Nephron progenitor cell (in vitro differentiated cells): ENCODE measurements around the gene SIGMAR1.

Experiments
- DNase-seq: peaks from one replicate; pipeline ENCODE4 v3.0.0; 2021
- H3K27ac Mint-ChIP-seq: 2 replicates; pipeline ENCODE4 v1.8.0; 2021; ENCODE audit warnings: mild to moderate bottlenecking, moderate library complexity, mixed read lengths
- H3K27me3 Mint-ChIP-seq: 2 replicates; pipeline ENCODE4 v1.8.0; 2021; ENCODE audit warnings: mild to moderate bottlenecking, low read depth, mixed read lengths; ENCODE audit not compliant: poor library complexity
- H3K36me3 Mint-ChIP-seq: 2 replicates; pipeline ENCODE4 v1.8.0; 2021; ENCODE audit warnings: low read depth, mixed read lengths
- H3K4me1 Mint-ChIP-seq: 2 replicates; pipeline ENCODE4 v1.8.0; 2021; ENCODE audit warnings: mixed read lengths
- H3K4me3 Mint-ChIP-seq: 2 replicates; pipeline ENCODE4 v1.8.0; 2021; ENCODE audit warnings: mild to moderate bottlenecking, moderate library complexity, mixed read lengths
- H3K9me3 Mint-ChIP-seq: 2 replicates; pipeline ENCODE4 v1.8.0; 2021; ENCODE audit warnings: mild to moderate bottlenecking, moderate library complexity, mixed read lengths
- CTCF ChIP-seq: fragments of 200-600 bp; sonication (generic); IDR thresholded peaks from 2 replicates; pipeline ENCODE4 v1.5.0; 2021; ENCODE audit warnings: antibody characterized with exemption

Gene SIGMAR1

DNA sequence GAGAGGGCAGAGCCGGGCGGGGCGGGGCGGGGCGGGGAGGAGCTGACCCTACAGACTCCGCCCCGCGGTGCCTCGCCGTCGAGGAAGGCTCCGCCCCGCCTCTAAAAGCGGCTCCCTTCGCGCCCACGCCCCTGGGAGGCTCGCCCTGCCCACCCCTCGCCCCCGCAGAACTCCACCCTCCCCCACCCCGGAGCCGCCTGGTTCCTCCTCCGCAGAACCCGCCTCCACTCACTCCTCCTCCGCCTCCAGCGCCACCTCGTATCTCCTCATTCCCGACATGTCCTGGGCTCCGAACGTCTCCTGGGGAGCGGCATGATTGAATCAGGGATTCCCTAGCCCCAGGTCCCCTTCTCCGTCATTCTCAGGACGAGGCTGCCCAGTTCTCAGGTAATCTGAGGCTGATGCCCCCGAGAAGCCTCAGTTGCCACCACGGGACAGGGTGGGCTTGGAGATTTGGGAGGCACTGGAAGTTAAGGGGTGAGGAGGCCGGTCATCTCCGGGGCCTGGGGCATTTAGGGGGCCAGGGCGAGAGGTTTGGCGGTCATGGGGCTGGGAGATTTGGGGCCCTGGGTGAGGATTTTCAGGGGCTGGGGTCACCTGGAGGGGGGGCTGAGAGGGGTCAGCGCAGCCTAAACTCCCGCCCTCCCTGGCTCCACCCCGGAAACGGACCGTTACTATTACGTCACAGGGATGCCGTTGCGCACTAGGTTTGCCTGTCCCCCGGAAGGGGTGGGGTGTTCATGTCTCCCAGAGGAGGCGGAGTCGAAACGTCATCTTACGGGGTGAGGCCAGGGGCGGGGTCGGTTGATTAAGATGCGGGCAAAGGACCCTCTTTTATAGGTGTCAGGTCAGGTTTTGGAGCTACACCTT lies 28.0 kb upstream of the SIGMAR1 start:
- peaks cover 3% of the 10 kb centered on the region for H3K27me3 Mint-ChIP-seq
- TF ChIP-seq CTCF: no peak
- H3K27ac Mint-ChIP-seq: peak overlapping the region; percentile 99
- H3K9me3 Mint-ChIP-seq: peaks cover 9% of the 10 kb centered on the region
- peak overlapping the region; percentile 85 for H3K4me3 Mint-ChIP-seq
- peak; percentile 92 for DNase-seq
- peaks cover 31% of the 10 kb centered on the region for H3K4me1 Mint-ChIP-seq
- H3K36me3 Mint-ChIP-seq: peaks cover 45% of the 10 kb centered on the region

DNA sequence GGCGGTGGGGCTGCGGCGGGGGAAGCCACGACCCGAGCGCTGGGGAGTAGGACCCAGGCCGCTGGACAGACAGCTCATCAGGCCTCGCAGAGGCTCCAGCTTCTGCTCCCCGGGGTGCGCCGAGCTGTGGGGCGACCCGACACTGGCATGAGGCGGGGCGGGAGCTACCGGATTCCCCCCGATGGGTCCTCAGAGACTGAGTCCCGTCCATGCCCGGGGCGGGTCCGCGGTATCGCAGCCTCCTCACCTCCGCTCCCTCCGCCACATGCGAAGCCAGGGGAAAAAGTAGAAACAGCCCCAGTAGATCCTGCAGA lies 27.4 kb upstream of the SIGMAR1 start:
- Mint-ChIP-seq H3K27ac (no peak overlapping the region), H3K27me3 (peaks cover 6% of the 10 kb centered on the region), H3K4me3 (peak overlapping the region; percentile 85), H3K36me3 (peaks cover 42% of the 10 kb centered on the region), H3K9me3 (peaks cover 9% of the 10 kb centered on the region), H3K4me1 (peaks cover 31% of the 10 kb centered on the region)
- DNase-seq: no peak
- no peak for TF ChIP-seq CTCF

DNA sequence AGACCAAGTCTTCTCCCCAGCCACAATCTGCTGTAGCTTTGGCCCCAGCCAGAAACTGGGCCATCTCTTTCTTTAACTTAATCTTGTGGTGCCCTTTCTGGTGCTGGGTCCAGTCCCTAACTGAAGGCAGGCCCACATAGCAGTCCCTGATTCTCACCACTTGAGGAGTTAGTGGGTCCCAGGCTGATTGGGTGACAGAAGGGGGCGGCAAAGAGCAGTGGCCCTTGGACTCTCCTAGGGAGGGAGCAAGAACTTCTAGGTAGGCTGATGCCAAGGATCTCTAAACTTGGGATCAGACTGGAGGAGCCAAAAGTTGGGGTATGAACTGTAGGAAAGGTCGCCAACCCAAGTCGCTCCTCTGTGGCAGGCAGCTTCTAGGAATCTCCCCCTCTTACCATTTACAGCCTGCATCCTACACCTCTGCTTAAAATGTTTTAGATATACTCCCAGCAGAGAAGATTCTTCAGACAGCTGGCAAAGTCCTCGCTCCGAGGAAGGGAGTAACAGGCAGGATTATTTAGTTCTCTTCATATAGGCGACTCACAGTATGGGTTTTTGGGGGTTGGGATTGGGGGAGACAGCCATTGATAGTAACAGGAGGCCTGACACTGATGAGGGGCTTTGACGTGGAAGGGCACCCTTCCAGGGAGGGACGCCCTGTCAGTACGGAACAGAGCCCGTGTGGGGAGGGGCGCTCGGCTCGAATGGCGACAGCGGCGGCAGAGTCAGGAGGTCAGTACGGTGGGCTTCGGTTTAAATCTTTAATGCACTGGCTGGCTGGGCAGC lies 26.9 kb upstream of the SIGMAR1 start:
- peak overlapping the region; percentile 66 for H3K27ac Mint-ChIP-seq
- DNase-seq: peak; percentile 81
- H3K4me3 Mint-ChIP-seq: peak overlapping the region; percentile 85
- TF ChIP-seq CTCF: peak; percentile 72
- H3K27me3 Mint-ChIP-seq: peaks cover 6% of the 10 kb centered on the region
- peaks cover 37% of the 10 kb centered on the region for H3K36me3 Mint-ChIP-seq
- peaks cover 31% of the 10 kb centered on the region for H3K4me1 Mint-ChIP-seq
- H3K9me3 Mint-ChIP-seq: peaks cover 6% of the 10 kb centered on the region

DNA sequence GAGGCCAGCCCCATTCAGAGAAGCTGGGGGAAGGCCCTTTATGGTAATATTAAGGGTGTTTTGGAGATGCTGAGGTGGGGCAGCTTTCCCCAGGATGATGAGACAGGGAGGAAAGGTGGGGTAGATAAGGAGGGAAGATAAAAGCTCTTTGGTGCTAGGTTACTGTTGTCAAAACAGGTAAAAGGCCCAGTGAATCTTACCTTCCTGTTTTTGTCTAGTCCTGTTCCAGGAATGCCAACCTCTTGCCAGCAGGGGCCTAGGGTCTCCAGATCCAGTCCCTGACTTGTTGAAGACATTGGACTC lies 25.7 kb upstream of the SIGMAR1 start:
- DNase-seq: no peak
- Mint-ChIP-seq H3K27ac (no peak overlapping the region), H3K36me3 (peaks cover 25% of the 10 kb centered on the region), H3K9me3 (no peaks in the 10 kb centered on the region), H3K27me3 (peaks cover 6% of the 10 kb centered on the region), H3K4me1 (peaks cover 36% of the 10 kb centered on the region), H3K4me3 (no peak overlapping the region)
- TF ChIP-seq CTCF: no peak

GRCh38 chr9:34662526-34663302 lies 25.1 kb upstream of the SIGMAR1 start, which contains the start of gene CCL27:
CCL27 (minus strand) TSS chr9:34662657; CDS start chr9:34662633, 24 bp downstream.
- H3K36me3 Mint-ChIP-seq: peaks cover 19% of the 10 kb centered on the region
- no peak for DNase-seq
- peaks cover 41% of the 10 kb centered on the region for H3K4me1 Mint-ChIP-seq
- no peak for TF ChIP-seq CTCF
- no peak within 1 kb of the TSS for H3K27ac Mint-ChIP-seq
- no peak within 1 kb of the TSS for H3K4me3 Mint-ChIP-seq
- H3K9me3 Mint-ChIP-seq: no peaks in the 10 kb centered on the region
- peaks cover 6% of the 10 kb centered on the region for H3K27me3 Mint-ChIP-seq
